HG02588 (cell line): ENCODE data around the gene RAB19.
"Not testable (repeated sequence)": the region's sequence is repeated elsewhere in the genome, so short reads cannot be mapped to it uniquely, and the experiment has no call there.

Source experiments
- ATAC-seq: cut with Tn5 transposase; IDR thresholded peaks from one replicate; pipeline ENCODE4 v1.9.1; 2021; ENCODE audit warnings: mild to moderate bottlenecking, moderate library complexity; ENCODE audit not compliant: unreplicated experiment

The RAB19 gene

DNA sequence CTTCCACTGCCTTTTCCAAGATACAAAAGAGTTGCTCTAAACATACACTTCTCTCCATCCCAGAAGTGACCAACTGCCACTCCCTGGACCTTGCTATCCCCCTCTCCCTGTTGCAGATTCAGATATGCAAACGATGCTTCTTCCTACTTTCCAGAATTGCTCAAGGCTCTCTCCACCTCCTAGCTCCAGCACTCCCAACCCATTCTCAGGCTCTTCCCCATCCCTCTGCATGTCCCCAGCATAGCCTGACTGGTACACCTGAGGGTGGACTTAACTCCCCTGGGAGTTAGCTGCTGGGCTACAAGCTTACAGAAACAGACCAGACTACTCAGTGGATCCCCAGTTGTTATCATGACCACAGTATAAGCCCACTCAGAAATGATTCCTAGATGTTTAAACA, 47.9 kb downstream of the RAB19 start:
- ATAC-seq: no peak

DNA sequence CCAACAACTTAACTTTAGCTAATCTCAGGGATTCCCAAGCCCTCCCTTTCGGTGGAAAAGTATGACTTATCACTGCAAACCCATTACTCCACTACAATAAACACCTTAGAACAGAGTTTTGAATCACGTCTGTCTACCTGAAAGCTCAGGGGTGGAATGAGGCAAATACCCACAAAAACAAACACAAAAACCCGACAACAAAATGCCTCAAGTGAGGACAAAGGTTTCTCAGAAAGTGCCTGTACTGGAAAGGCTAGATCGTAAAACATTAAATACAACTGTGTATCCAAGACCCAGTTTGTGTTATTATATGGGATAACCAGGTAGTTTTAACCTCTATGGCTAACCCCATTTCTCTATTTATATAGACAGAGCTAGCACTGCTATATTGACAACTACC, 49.4 kb downstream of the RAB19 start:
- no peak for ATAC-seq

DNA sequence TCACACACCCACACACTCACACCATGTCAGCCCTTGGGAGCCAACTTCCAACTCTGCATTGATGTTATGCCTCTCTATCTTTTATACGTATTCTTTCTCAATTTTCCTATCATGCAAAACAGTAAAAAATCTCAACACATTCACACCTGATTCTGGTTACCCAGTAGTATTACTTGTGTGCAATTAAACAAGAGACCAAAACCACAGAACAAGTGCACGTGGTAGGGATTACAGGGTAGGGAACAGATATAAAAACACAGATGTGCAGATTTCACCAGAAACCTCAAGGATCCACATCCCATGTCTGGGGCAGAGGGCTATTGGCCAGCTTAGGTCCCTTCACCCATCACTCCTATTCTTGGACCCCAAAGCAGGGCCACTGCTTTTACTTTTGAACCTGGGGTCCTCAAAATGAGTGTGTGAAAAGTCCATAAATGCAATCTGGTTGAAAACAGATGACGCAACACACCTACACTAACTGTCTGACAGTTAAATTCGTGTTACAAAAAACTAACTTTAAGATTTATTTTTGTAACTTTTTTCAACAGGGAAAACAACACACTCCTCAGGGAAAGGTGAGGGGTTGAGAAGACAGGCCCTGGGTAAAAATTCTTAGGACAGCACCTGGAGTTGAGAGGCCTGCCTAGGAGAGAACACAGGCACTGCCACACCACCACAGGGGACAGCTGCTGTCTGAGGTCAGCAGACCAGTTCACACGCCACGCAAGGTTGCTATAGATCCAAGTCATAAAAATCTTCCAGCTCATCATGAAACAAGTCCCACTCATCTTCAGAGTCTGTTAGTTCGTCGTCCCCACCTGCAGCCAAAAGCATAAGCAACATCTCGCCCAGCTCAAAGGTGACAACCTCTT, 50.2 kb downstream of the RAB19 start:
- ATAC-seq: not testable (repeated sequence)

DNA sequence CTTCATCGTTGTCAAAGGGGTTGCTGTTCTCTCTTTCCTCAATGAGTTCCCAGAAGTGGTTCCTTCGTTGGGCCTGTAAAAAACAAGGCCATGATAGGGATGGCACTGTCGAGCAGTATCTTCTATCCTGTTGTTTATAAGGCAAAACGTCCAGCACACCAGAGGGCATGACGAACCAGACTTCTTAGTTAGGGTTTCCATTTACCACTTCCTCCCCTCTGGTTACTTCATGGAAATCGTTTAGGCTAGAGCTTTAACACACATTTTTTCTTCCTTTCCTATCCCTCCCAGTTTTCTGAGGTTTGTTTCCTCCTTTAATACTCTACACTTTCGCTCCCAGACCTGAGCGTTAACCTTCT, 50.8 kb downstream of the RAB19 start:
- no peak for ATAC-seq

DNA sequence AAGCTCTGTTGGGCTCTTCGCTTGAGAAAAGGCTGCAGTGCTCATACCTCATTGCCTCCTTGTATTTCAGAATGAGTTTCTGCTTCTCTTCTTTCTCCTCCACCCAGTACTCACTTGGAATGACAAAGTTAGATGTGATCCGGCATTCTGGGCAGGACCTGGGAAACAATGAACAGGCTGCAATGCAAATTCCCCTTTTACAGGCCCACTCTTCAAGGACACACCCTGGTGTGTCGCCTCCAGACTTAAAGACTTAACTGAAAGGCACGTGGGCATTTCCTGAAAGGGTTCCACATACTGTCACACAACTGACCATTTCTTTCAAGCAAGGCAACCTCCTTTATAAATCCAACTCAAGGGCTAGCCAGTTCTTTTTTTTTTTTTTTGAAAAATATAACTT, 51.9 kb downstream of the RAB19 start:
- no peak for ATAC-seq

DNA sequence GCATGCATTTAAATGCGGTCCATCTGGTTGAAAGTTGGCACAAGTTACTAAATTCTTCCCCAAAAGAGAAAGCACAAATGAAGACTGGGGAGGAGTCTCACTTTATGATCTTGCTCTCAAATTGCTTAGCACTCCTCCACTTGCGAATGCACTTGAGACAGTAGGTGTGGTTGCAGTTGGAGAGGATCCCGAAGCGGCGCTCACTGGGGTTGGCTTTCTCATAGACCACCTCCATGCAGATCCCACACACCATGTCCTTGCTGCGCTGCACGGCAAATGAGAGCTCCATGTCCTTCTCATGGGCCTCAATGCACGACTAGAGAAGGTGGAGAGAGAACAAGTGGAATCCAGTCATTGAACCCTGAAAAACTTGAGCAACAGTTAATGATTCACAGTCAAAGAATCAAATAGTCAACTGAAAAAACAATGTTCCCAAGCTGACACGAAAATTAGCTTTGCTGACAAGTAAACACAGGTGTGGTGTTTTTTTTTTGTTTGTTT, 52.7 kb downstream of the RAB19 start:
- no peak for ATAC-seq

DNA sequence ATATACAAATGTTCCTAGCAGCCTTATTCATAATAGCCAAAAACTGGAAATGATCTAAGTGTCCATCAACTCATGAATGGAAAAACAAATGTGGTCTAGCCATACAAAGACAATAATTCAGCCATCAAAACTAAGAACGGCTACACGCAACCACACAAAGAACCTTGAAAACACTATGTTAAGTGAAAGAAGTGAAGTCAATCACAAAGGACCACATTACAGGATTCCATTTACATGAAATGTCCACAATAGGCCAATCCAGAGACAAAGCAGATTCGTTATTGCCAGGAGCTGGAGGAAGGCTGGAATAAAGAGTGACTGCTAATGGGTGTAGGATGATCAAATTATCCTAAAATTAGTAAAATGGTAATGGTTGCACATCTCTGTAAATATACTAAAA, 54.3 kb downstream of the RAB19 start:
- ATAC-seq: no peak

DNA sequence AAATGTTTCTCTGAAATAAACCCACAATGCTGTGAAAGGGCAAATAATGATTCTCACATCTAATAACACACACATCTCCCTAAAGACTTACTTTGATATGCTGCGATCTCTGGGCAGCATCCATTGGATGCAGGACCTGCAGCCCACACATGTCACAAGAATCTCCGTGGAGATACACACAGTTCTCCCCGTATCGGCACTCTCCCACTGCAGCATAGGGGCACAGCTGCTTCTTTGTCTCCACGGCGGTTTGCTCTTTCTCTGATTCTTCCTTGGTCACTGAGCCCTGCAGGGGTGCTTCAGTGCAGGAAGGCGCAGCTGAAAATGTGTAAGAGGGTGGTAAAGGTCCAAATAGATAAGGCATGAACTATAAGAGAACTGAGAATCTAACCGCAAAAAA, 55.1 kb downstream of the RAB19 start:
- ATAC-seq: no peak

DNA sequence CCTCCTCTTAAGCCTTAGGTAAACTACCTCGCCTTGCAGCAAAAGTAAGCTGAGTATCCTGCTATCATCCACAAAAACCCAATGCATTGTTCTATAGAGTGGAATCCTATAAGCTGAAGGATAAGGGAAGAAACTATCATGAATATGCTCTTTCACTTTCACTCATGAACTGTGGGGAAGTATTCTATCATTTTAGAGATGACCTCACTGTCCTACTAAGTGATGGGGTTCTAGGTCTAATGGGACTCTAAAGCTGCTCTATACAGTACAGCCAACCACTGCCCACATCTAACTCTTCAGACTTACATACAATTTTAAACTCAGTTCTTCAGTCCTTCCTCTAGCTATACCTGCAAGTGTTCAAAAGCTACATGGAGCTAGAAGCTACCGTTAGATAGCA, 59.3 kb downstream of the RAB19 start:
- ATAC-seq: no peak

DNA sequence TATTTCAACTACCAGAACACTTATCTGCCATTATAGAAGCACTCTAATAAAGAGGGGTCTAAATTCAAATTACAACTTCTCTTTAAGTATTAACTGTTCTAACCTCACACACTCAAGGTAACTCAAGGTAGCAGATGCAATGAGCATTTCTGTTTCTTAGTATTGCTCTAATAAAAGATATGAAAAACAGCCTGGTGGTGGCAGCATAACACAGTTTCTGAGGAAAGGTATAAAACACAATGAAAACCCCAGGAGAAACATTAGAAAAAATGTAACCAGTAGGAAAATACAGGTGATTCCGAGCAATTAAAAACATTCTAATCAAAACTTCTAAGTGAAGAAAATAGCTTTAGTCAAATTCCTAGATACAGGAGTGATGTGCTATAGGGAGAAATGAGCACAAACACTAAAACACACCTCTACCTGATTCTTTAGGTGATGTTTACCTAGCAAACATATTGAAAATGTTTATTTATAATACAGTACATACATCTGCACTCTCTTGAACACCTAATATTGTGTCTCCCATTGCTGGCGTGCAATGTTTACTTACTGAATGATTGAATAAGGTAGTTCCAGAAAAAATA, 72.0 kb downstream of the RAB19 start:
- no peak for ATAC-seq

DNA sequence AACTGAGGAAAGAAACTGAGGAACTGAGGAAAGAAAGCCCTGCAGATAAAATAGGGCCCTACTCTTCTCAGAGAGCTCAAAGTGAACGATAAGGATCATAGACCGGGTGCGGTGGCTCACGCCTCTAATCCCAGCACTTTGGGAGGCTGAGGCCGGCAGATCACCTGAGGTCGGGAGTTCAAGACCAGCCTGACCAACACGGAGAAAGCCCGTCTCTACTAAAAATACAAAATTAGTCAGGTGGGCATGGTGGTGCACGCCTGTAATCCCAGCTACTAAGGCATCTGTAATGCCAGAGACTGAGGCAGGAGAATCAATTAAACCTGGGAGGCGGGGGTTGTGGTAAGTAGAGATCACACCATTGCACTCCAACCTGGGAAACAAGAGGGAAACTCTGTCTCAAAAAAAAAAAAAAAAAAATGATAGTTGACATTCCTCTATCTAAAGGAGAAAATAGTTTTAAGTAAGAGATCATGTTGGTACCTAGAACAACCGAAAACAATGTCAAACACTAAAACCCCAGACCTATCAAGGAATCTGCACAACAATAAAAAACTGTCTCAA, 72.9 kb downstream of the RAB19 start:
- no peak for ATAC-seq
